Neuronal stem cell (in vitro differentiated cells): ENCODE results near the gene MID1IP1.

Experiments used
- DNase-seq: peaks from one replicate; pipeline ENCODE4 v3.0.0-alpha.2; 2013; ENCODE audit warnings: low spot score
- H2AFZ ChIP-seq: one replicate; pipeline ENCODE4 v1.6.1; 2013; ENCODE audit warnings: mild to moderate bottlenecking, low read length, inconsistent platforms
- H2AK5ac ChIP-seq: 2 replicates; pipeline ENCODE4 v1.6.1; 2013; ENCODE audit warnings: low read depth, mild to moderate bottlenecking, inconsistent platforms, low read length, moderate library complexity, mixed read lengths
- H2BK120ac ChIP-seq: 2 replicates; pipeline ENCODE4 v1.6.1; 2013; ENCODE audit warnings: low read depth, mild to moderate bottlenecking, inconsistent platforms, low read length, moderate library complexity, mixed read lengths
- H2BK12ac ChIP-seq: one replicate; pipeline ENCODE4 v1.6.1; 2013; ENCODE audit warnings: low read length, inconsistent platforms
- H2BK15ac ChIP-seq: 2 replicates; pipeline ENCODE4 v1.6.1; 2013; ENCODE audit warnings: mild to moderate bottlenecking, low read length, inconsistent platforms, mixed read lengths
- H2BK5ac ChIP-seq: one replicate; pipeline ENCODE4 v1.6.1; 2013; ENCODE audit warnings: inconsistent platforms, mild to moderate bottlenecking, low read length, moderate library complexity
- H3K14ac ChIP-seq: one replicate; pipeline ENCODE4 v1.6.1; 2013; ENCODE audit warnings: low read length, inconsistent platforms
- H3K18ac ChIP-seq: 2 replicates; pipeline ENCODE4 v1.6.1; 2013; ENCODE audit warnings: low read length, inconsistent platforms
- H3K23ac ChIP-seq: 2 replicates; pipeline ENCODE4 v1.6.1; 2013; ENCODE audit warnings: low read depth, mild to moderate bottlenecking, mixed read lengths, low read length, inconsistent platforms; ENCODE audit not compliant: poor library complexity
- H3K27ac ChIP-seq: replicated peaks from 3 replicates; pipeline ENCODE4 v1.5.1; 2013; ENCODE audit warnings: low read length, inconsistent platforms
- H3K27me3 ChIP-seq, 3 experiments: 2 replicates each; pipeline ENCODE4 v1.6.1; 2013; ENCODE audit warnings: low read length in 3 of 3, mild to moderate bottlenecking in 2 of 3, inconsistent platforms in 1 of 3, low read depth in 1 of 3, mixed read lengths in 1 of 3, moderate library complexity in 1 of 3; ENCODE audit not compliant: control insufficient read depth in 3 of 3, insufficient read depth in 3 of 3
- H3K36me3 ChIP-seq, 2 donors: replicated peaks in 1 of 2; 2 replicates each; pipeline ENCODE4 v1.6.1; 2013; ENCODE audit warnings: low read length in 2 of 2; ENCODE audit not compliant: control insufficient read depth in 2 of 2, insufficient read depth in 2 of 2
- H3K4ac ChIP-seq: 2 replicates; pipeline ENCODE4 v1.6.1; 2013; ENCODE audit warnings: inconsistent platforms, mild to moderate bottlenecking, low read length, moderate library complexity
- H3K4me1 ChIP-seq, 2 donors: 1 replicate in 1 of 2; 2 replicates in 1 of 2; pipeline ENCODE4 v1.6.1; 2013; ENCODE audit warnings: low read length in 2 of 2, low read depth in 1 of 2; ENCODE audit not compliant: control insufficient read depth in 2 of 2, insufficient read depth in 1 of 2
- H3K4me2 ChIP-seq: one replicate; pipeline ENCODE4 v1.6.1; 2013; ENCODE audit warnings: mild to moderate bottlenecking, low read length, inconsistent platforms; ENCODE audit not compliant: insufficient read depth, poor library complexity, severe bottlenecking
- H3K4me3 ChIP-seq, 2 donors: 2 replicates each; pipeline ENCODE4 v1.5.1; 2013; ENCODE audit warnings: low read length in 2 of 2, mild to moderate bottlenecking in 2 of 2, inconsistent platforms in 1 of 2, moderate library complexity in 1 of 2
- H3K79me1 ChIP-seq: one replicate; pipeline ENCODE4 v1.6.1; 2013; ENCODE audit warnings: low read depth, mild to moderate bottlenecking, inconsistent platforms, low read length, moderate library complexity
- H3K9ac ChIP-seq: one replicate; pipeline ENCODE4 v1.6.1; 2013; ENCODE audit warnings: mild to moderate bottlenecking, low read depth, low read length, inconsistent platforms; ENCODE audit not compliant: poor library complexity
- H3K9me3 ChIP-seq, 2 donors: replicated peaks in 1 of 2; 2 replicates each; pipeline versions ENCODE3 to v1.6.1; 2013; ENCODE audit warnings: low read length in 2 of 2, mild to moderate bottlenecking in 2 of 2, inconsistent platforms in 1 of 2, low read depth in 1 of 2, mixed read lengths in 1 of 2, moderate library complexity in 1 of 2; ENCODE audit not compliant: control insufficient read depth in 2 of 2, insufficient read depth in 1 of 2
- H4K8ac ChIP-seq: one replicate; pipeline ENCODE4 v1.6.1; 2013; ENCODE audit warnings: low read depth, mild to moderate bottlenecking, inconsistent platforms, low read length, moderate library complexity
- H4K91ac ChIP-seq: one replicate; pipeline ENCODE4 v1.6.1; 2013; ENCODE audit warnings: low read length, low read depth, mild to moderate bottlenecking, inconsistent platforms; ENCODE audit not compliant: poor library complexity
- WGBS, 2 donors: extraction: QIAGEN DNeasy Blood & Tissue Kit; methylation state at CpG; one replicate each; pipeline ENCODE4 v1.1.7; 2013; ENCODE audit warnings: missing lambda C conversion rate in 2 of 2, mixed read lengths in 1 of 2; ENCODE audit not compliant: insufficient read length in 2 of 2, insufficient replicate concordance in 1 of 2; ENCODE audit errors: extremely low coverage in 2 of 2; 5-methylcytosine and 5-hydroxymethylcytosine counted together

MID1IP1 gene

GRCh38 chrX:38796946-38797345 lies 4.3 kb upstream of the MID1IP1 start:
- H3K14ac ChIP-seq = no peak overlapping the region
- no peak overlapping the region for H3K4me3 ChIP-seq
- H3K4me1 ChIP-seq = peaks cover 2 to 3% of the 10 kb centered on the region in 2 donors
- no peaks in the 10 kb centered on the region for H3K79me1 ChIP-seq
- no peak overlapping the region for H3K18ac ChIP-seq
- H2BK5ac ChIP-seq = no peak overlapping the region
- H3K9ac ChIP-seq = no peak overlapping the region
- H3K9me3 ChIP-seq = no peaks in the 10 kb centered on the region
- no peak overlapping the region for H2AK5ac ChIP-seq
- H2BK120ac ChIP-seq = no peak overlapping the region
- H3K27me3 ChIP-seq = peaks cover 0 to 3% (median 0%) of the 10 kb centered on the region in 3 experiments
- H4K91ac ChIP-seq = no peak overlapping the region
- H2AFZ ChIP-seq = no peak overlapping the region
- no peak for DNase-seq
- no peak overlapping the region for H3K27ac ChIP-seq
- H3K4ac ChIP-seq = no peak overlapping the region
- no peak overlapping the region for H3K4me2 ChIP-seq
- H2BK15ac ChIP-seq = no peak overlapping the region
- H3K36me3 ChIP-seq = no peaks in the 10 kb centered on the region
- no peak overlapping the region for H2BK12ac ChIP-seq
- no peak overlapping the region for H4K8ac ChIP-seq
- H3K23ac ChIP-seq = no peak overlapping the region

- no peak overlapping the region for H3K9ac ChIP-seq
These were observed 2.3 kb upstream of the MID1IP1 start for GRCh38 chrX:38798956-38799355.

GRCh38 chrX:38799995-38800580 lies 1.2 kb upstream of the MID1IP1 start:
- no peak overlapping the region for H3K4me2 ChIP-seq
- H3K9me3 ChIP-seq = no peaks in the 10 kb centered on the region
- H4K91ac ChIP-seq = no peak overlapping the region
- H2AK5ac ChIP-seq = no peak overlapping the region
- H4K8ac ChIP-seq = no peak overlapping the region
- no peak overlapping the region for H2BK5ac ChIP-seq
- no peak overlapping the region for H3K23ac ChIP-seq
- no peak for DNase-seq
- H3K9ac ChIP-seq = no peak overlapping the region
- H3K27me3 ChIP-seq = no peaks in the 10 kb centered on the region
- H3K18ac ChIP-seq = no peak overlapping the region
- no CpG with 5 or more reads among the region's 5 CpGs for WGBS, 2 donors
- no peak overlapping the region for H3K27ac ChIP-seq
- no peak overlapping the region for H3K4ac ChIP-seq
- H3K36me3 ChIP-seq = peaks cover 0 to 6% of the 10 kb centered on the region in 2 donors
- H3K79me1 ChIP-seq = peaks cover 8% of the 10 kb centered on the region
- H3K4me3 ChIP-seq = no peak overlapping the region
- no peak overlapping the region for H2BK12ac ChIP-seq
- no peak overlapping the region for H2BK120ac ChIP-seq
- H2AFZ ChIP-seq = no peak overlapping the region
- H3K4me1 ChIP-seq = peaks cover 2 to 3% of the 10 kb centered on the region in 2 donors
- no peak overlapping the region for H3K14ac ChIP-seq
- no peak overlapping the region for H2BK15ac ChIP-seq

More at GRCh38 chrX:38798956-38799355, 2.3 kb upstream of the MID1IP1 start:
- H3K23ac ChIP-seq = no peak overlapping the region
- H3K4me1 ChIP-seq = peaks cover 2 to 3% of the 10 kb centered on the region in 2 donors
- no peak overlapping the region for H3K4me3 ChIP-seq
- no peak overlapping the region for H3K14ac ChIP-seq
- H2BK5ac ChIP-seq = no peak overlapping the region
- no CpG with 5 or more reads among the region's 1 CpG for WGBS, 2 donors
- H3K27ac ChIP-seq = no peak overlapping the region
- H2BK12ac ChIP-seq = no peak overlapping the region
- H2AK5ac ChIP-seq = no peak overlapping the region
- no peaks in the 10 kb centered on the region for H3K9me3 ChIP-seq
- no peaks in the 10 kb centered on the region for H3K27me3 ChIP-seq
- H3K36me3 ChIP-seq = no peaks in the 10 kb centered on the region
- no peak overlapping the region for H3K4me2 ChIP-seq
- H3K79me1 ChIP-seq = no peaks in the 10 kb centered on the region
- H3K18ac ChIP-seq = no peak overlapping the region
- no peak overlapping the region for H2AFZ ChIP-seq
- H2BK120ac ChIP-seq = no peak overlapping the region
- no peak overlapping the region for H4K8ac ChIP-seq
- H2BK15ac ChIP-seq = no peak overlapping the region
- H3K4ac ChIP-seq = no peak overlapping the region
- no peak overlapping the region for H4K91ac ChIP-seq
- DNase-seq = no peak

GRCh38 chrX:38803243-38803587 lies 2.0 kb downstream of the MID1IP1 start:
- no peak overlapping the region for H3K14ac ChIP-seq
- peak overlapping the region; percentile 100 for H3K23ac ChIP-seq
- H3K4me1 ChIP-seq = peaks cover 2 to 3% of the 10 kb centered on the region in 2 donors
- DNase-seq = no peak
- no peak overlapping the region for H4K8ac ChIP-seq
- H3K9me3 ChIP-seq = no peaks in the 10 kb centered on the region
- no peaks in the 10 kb centered on the region for H3K27me3 ChIP-seq
- H3K27ac ChIP-seq = no peak overlapping the region
- no peak overlapping the region for H4K91ac ChIP-seq
- no peak overlapping the region for H3K4ac ChIP-seq
- no peak overlapping the region for H2AFZ ChIP-seq
- peak overlapping the region; percentile 33 for H3K4me2 ChIP-seq
- no CpG with 5 or more reads among the region's 3 CpGs for WGBS, 2 donors
- H2AK5ac ChIP-seq = no peak overlapping the region
- H3K18ac ChIP-seq = no peak overlapping the region
- no peak overlapping the region for H2BK12ac ChIP-seq
- no peak overlapping the region for H2BK5ac ChIP-seq
- H3K79me1 ChIP-seq = peaks cover 8% of the 10 kb centered on the region
- peak overlapping the region; percentile 53 to 64 for H3K4me3 ChIP-seq
- no peak overlapping the region for H2BK15ac ChIP-seq
- H3K9ac ChIP-seq = no peak overlapping the region
- H2BK120ac ChIP-seq = no peak overlapping the region
- peaks cover 0 to 13% of the 10 kb centered on the region in 2 donors for H3K36me3 ChIP-seq
